AG09309 (cell line): ENCODE results near the gene CD109.
"Not testable (repeated sequence)": the region's sequence is repeated elsewhere in the genome, so short reads cannot be mapped to it uniquely, and the experiment has no call there.

Experiments
- DNase-seq: peaks from one replicate; pipeline ENCODE4 v3.0.0-alpha.2; 2010; ENCODE audit warnings: low read depth
- H3K4me3 ChIP-seq: 2 replicates; pipeline ENCODE4 v1.5.1; 2011; ENCODE audit warnings: mild to moderate bottlenecking, low read depth, low read length, moderate library complexity; ENCODE audit not compliant: control insufficient read depth
- CTCF ChIP-seq: IDR thresholded peaks from 2 replicates; pipeline ENCODE4 v1.5.1; 2011; ENCODE audit warnings: mild to moderate bottlenecking, low read depth, low read length, inconsistent platforms; ENCODE audit not compliant: insufficient read depth, control insufficient read depth; ENCODE audit errors: missing control alignments

CD109 gene

GRCh38 chr6:73811706-73812105 lies 115.7 kb downstream of the CD109 start:
- DNase-seq: no peak
- no peak overlapping the region for H3K4me3 ChIP-seq
- no peak for TF ChIP-seq CTCF

- TF ChIP-seq CTCF: no peak
- DNase-seq: no peak
- H3K4me3 ChIP-seq: no peak overlapping the region
Observed at GRCh38 chr6:73817253-73817652, 121.2 kb downstream of the CD109 start.

GRCh38 chr6:73823046-73823735 lies 127.2 kb downstream of the CD109 start:
- H3K4me3 ChIP-seq: no peak overlapping the region
- no peak for DNase-seq
- no peak for TF ChIP-seq CTCF

- DNase-seq: no peak
- H3K4me3 ChIP-seq: no peak overlapping the region
- no peak for TF ChIP-seq CTCF
Observed at GRCh38 chr6:73823832-73824231, 127.8 kb downstream of the CD109 start.

GRCh38 chr6:73826571-73826970 lies 130.6 kb downstream of the CD109 start:
- H3K4me3 ChIP-seq: no peak overlapping the region
- TF ChIP-seq CTCF: no peak
- no peak for DNase-seq

GRCh38 chr6:73830119-73830518 lies 134.1 kb downstream of the CD109 start:
- DNase-seq: no peak
- H3K4me3 ChIP-seq: no peak overlapping the region
- no peak for TF ChIP-seq CTCF

- no peak for DNase-seq
- TF ChIP-seq CTCF: no peak
- no peak overlapping the region for H3K4me3 ChIP-seq
Observed at GRCh38 chr6:73832313-73832712, 136.3 kb downstream of the CD109 start.

GRCh38 chr6:73844696-73845095 lies 148.7 kb downstream of the CD109 start:
- H3K4me3 ChIP-seq, DNase-seq: not testable (repeated sequence)

GRCh38 chr6:73851048-73851447 lies 155.0 kb downstream of the CD109 start:
- not testable (repeated sequence) for DNase-seq, H3K4me3 ChIP-seq
